Cardiac fibroblast (primary cell): ENCODE results near the gene FBH1.
"Not testable (repeated sequence)": the region's sequence is repeated elsewhere in the genome, so short reads cannot be mapped to it uniquely, and the experiment has no call there.

Experiments
- DNase-seq, 2 donors: peaks; one replicate each; pipeline versions ENCODE4 v3.0.0 to v3.0.0-alpha.2; 2010; ENCODE audit warnings: low read depth in 2 of 2
- H3K4me3 ChIP-seq, 2 donors: replicated peaks in 1 of 2; 1 replicate in 1 of 2; 2 replicates in 1 of 2; pipeline ENCODE4 v1.5.1; 2011; ENCODE audit warnings: low read depth in 2 of 2, low read length in 2 of 2, mild to moderate bottlenecking in 2 of 2, moderate library complexity in 1 of 2
- TF ChIP-seq, protein P1 (sequence below): IDR thresholded peaks from one replicate; pipeline ENCODE4 v1.5.1; 2011; ENCODE audit warnings: low read depth, mild to moderate bottlenecking, low read length, inconsistent platforms

Gene FBH1

DNA sequence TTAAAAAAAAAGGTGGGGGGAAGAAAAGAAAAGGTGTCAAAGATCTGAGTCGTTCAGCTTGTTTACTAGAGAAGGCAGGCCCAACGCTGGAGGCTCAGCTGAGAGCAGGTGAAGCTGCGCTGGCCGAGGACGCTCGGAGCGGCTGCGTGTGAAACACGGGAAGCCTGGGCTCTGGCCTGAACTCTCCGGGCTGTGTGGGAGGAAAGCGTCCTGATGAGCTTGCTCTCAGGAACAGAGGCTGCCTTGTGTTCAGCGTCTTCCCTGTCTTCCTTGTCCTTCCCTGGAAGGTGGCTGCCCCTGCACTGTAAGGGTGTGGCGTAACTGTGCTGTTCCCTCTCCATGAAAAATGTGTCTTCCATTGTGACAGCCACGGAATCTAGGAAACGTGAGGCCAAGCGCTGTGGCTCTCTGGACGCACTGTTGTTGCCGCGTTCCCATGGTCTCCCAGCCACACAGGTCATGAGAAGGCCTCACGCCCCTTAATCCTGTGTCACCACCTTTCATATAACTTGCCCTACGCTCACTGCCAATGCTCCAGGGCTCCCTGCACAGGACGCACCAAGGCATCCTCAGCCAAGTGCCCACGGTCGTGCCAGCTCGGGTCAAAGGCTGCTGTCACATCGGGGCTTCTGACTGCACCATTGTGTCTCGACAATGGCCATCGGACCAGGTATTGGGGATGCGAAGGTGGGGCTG, 71.5 kb downstream of the FBH1 start:
- TF ChIP-seq, protein P1, sequence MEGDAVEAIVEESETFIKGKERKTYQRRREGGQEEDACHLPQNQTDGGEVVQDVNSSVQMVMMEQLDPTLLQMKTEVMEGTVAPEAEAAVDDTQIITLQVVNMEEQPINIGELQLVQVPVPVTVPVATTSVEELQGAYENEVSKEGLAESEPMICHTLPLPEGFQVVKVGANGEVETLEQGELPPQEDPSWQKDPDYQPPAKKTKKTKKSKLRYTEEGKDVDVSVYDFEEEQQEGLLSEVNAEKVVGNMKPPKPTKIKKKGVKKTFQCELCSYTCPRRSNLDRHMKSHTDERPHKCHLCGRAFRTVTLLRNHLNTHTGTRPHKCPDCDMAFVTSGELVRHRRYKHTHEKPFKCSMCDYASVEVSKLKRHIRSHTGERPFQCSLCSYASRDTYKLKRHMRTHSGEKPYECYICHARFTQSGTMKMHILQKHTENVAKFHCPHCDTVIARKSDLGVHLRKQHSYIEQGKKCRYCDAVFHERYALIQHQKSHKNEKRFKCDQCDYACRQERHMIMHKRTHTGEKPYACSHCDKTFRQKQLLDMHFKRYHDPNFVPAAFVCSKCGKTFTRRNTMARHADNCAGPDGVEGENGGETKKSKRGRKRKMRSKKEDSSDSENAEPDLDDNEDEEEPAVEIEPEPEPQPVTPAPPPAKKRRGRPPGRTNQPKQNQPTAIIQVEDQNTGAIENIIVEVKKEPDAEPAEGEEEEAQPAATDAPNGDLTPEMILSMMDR = no peak
- DNase-seq = no peak
- no peak overlapping the region for H3K4me3 ChIP-seq

DNA sequence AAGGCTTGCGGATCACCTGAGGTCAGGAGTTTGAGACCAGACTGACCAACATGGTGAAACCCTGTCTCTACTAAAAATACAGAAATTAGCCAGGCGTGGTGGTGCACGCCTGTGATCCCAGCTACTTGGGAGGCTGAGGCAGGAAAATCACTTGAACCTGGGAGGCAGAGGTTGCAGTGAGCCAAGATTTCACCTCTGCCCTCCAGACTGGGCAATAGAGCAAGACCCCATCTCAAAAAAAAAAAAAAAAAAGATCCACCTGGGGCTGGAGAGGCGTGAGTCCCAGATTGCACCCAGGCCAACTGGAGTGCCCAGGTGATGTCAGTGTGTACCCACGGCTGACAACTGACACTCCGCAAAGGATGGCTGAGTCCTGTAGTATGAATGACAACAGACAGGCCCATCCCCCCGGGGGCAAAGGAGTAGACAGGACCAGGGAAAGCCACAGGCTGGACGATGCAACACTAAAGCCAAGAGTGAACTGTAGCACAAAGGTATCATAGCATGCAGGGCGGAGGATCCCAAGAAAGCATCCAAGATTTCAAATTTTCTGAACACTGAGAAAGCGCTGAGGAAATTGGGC, 72.4 kb downstream of the FBH1 start:
- DNase-seq, H3K4me3 ChIP-seq: not testable (repeated sequence)

DNA sequence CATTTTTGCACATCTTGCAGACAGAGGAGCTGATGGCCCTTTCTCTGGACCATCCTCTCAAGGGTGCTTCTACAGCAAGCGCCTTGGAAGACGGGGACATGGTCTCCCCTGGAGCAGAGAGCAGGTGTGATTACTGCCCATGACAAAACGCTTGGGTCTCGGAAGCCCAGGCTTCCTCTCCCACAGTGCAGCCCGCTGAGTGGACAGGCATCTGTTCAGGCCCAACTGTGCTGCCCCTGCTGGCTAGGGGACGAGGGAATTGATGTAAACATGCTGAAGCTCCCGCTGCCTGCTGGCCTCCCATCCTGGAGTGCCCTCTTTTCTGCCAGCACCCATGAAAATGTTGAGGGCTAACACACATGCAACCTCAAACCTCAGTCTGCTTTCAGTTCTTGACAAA, 73.0 kb downstream of the FBH1 start:
- H3K4me3 ChIP-seq = no peak overlapping the region
- DNase-seq = no peak
- TF ChIP-seq, protein P1 = no peak

DNA sequence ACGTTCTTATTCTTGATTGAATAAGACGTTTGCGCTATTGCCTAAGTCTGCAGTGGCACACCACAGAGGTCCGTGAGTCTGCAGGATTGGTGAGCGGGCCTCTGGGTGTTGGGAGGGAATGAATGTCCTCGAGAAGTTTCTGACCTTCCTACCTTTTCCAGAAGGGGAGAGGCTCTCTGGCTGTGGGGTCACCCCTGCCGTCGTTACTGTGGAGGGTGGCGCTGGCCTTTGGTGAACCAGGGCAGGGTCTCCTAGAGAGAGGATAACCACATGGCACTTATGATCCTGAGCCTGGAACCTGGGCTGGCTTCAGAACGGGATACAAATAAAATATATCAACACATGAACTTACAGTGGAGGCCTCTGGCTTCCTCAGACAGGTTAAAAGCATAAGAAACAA, 73.5 kb downstream of the FBH1 start:
- no peak for DNase-seq
- no peak overlapping the region for H3K4me3 ChIP-seq
- TF ChIP-seq, protein P1 = no peak

DNA sequence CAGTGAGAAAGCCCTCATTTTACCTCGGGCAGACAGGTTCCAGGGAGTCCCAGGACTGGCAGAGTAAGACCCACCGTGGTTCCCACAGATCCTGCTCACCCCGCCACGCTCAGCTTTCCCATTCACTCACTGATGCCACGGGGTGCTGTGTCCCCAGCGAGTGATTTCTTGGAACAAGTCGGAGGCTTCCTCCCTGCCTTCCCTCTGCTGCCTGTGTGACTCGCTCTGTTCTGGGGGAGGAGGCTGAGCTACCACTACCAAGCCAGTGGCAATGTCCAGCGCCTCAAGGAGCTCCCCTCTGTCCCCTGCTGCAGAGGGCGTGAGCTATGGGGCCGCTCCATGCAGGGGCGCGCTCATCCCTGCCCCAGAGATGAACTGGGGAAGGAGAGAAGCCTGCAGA, 74.7 kb downstream of the FBH1 start:
- DNase-seq = no peak
- no peak overlapping the region for H3K4me3 ChIP-seq
- TF ChIP-seq, protein P1 = no peak

DNA sequence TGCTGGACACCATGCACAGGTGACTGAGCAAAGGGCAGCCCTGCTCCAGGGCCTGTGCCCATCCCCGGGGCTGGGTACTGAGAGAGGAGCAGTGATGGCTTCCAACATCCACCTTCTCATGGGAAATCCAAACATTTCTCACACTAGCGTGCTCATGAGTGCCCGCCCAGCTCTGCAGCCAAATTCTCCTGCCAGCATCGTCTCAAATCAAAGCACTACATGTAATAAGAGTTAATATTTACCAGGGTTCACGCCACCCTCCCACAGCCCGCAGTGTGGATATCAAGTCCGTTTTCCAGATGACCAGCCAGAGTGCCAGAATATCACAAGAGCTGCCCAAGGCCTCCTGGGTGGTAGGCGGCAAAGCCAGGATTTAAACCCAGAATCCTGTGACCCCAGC, 75.2 kb downstream of the FBH1 start:
- no peak overlapping the region for H3K4me3 ChIP-seq
- no peak for DNase-seq
- TF ChIP-seq, protein P1 = no peak

DNA sequence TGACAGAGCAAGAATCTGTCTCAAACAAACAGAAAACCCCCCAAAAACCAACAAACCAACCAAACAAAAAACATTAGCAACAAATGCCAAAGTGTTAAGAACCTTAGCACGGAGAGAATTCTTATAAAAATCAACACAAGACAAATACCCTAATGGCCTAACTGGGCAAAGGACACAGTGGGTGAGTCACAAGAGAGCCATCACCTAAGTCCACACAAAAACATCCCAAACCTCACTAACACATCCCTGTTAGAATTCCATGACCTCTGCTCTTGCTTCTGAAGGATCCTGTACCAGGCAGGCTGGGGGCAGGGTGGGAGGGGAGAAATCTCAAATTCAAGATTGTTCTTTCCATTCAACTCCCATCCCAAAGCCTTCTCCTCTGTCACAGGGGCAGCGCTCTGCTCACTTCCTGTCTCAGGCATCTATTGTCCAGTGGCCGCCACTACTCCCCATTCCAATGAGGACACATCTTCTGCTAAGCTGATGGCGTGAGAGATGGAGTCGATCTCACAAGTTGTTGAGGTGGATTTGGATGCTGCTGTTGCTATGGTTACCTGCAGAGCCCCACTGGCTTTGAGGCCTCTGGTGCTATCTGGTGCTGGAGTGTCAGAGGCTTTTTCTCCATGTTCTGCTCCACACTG, 78.1 kb downstream of the FBH1 start:
- H3K4me3 ChIP-seq = no peak overlapping the region
- TF ChIP-seq, protein P1 = no peak
- DNase-seq = no peak
